Esophagus muscularis mucosa (tissue), 4 donors: ENCODE results near the gene NARF. TPM values are rescaled to one million over a fixed set of nuclear protein-coding genes. Genes with fewer than 3 reads are reported as not detected.

ENCODE experiments used
- DNase-seq: peaks from one replicate; pipeline ENCODE4 v3.0.0-alpha.2; 2017; ENCODE audit errors: extremely low spot score
- H3K27ac ChIP-seq, 4 donors: fragments of 200-600 bp; sonication (generic); replicated peaks in 1 of 4; 1 replicate in 3 of 4; 2 replicates in 1 of 4; pipeline ENCODE4 v1.5.1; 2016 to 2019; ENCODE audit warnings: mild to moderate bottlenecking in 1 of 4
- H3K27me3 ChIP-seq, 4 donors: fragments of 200-600 bp; sonication (generic); one replicate each; pipeline versions ENCODE4 v1.5.1 to v1.6.0; 2016 to 2019
- H3K36me3 ChIP-seq, 4 donors: fragments of 200-600 bp; sonication (generic); one replicate each; pipeline ENCODE4 v1.5.1; 2016 to 2019
- H3K4me1 ChIP-seq, 4 donors: fragments of 200-600 bp; sonication (generic); one replicate each; pipeline ENCODE4 v1.5.1; 2016 to 2019
- H3K4me3 ChIP-seq, 4 donors: fragments of 200-600 bp; sonication (generic); 1 replicate in 2 of 4; 2 replicates in 2 of 4; pipeline ENCODE4 v1.5.1; 2016 to 2019; ENCODE audit warnings: mild to moderate bottlenecking in 4 of 4, moderate library complexity in 1 of 4
- H3K9me3 ChIP-seq, 4 donors: fragments of 200-600 bp; sonication (generic); 1 replicate in 3 of 4; 2 replicates in 1 of 4; pipeline ENCODE4 v1.5.1; 2016 to 2019
- EP300 ChIP-seq: sonication (generic); formaldehyde crosslinking; IDR thresholded peaks from one replicate; pipeline ENCODE4 v1.6.1; 2017; ENCODE audit warnings: antibody characterized with exemption
- POLR2A ChIP-seq: fragments of 450-650 bp; IDR thresholded peaks from one replicate; pipeline ENCODE4 v1.6.1; 2017; ENCODE audit warnings: antibody characterized with exemption, moderate library complexity, mild to moderate bottlenecking, low read depth
- POLR2AphosphoS5 ChIP-seq, 2 donors: sonication (generic); formaldehyde crosslinking; IDR thresholded peaks; one replicate each; pipeline ENCODE4 v1.6.1; 2017; ENCODE audit warnings: antibody characterized with exemption in 2 of 2
- WGBS: methylation state at CpG from one replicate; pipeline ENCODE4 v1.1.5; 2018; 5-methylcytosine and 5-hydroxymethylcytosine counted together
- intact Hi-C: fragments of 100-400 bp; cut with DNase I; formaldehyde crosslinking; loops from one replicate; pipeline ENCODE4 v1.15.1; 2023
- total RNA-seq, 4 donors: library from RNA; depleted of rRNA; stranded (reverse); fragments of >200 nt; gene quantifications; one replicate each; pipeline versions ENCODE4 v1.1.0 to v1.2.1, GENCODE V29; 2016
- TF ChIP-seq, protein P1 (sequence below), 3 experiments: fragments of 200-600 bp in 2 of 3; fragments of 450-650 bp in 1 of 3; sonication (generic) in 2 of 3; IDR thresholded peaks; one replicate each; pipeline ENCODE4 v1.5.1; 2017 to 2019; ENCODE audit warnings: antibody characterized with exemption in 3 of 3, mild to moderate bottlenecking in 2 of 3, moderate library complexity in 1 of 3

The NARF gene
- total RNA-seq, 4 donors from 2014 or later, result 26.2 to 30.9 (median 29.3) TPM

DNA sequence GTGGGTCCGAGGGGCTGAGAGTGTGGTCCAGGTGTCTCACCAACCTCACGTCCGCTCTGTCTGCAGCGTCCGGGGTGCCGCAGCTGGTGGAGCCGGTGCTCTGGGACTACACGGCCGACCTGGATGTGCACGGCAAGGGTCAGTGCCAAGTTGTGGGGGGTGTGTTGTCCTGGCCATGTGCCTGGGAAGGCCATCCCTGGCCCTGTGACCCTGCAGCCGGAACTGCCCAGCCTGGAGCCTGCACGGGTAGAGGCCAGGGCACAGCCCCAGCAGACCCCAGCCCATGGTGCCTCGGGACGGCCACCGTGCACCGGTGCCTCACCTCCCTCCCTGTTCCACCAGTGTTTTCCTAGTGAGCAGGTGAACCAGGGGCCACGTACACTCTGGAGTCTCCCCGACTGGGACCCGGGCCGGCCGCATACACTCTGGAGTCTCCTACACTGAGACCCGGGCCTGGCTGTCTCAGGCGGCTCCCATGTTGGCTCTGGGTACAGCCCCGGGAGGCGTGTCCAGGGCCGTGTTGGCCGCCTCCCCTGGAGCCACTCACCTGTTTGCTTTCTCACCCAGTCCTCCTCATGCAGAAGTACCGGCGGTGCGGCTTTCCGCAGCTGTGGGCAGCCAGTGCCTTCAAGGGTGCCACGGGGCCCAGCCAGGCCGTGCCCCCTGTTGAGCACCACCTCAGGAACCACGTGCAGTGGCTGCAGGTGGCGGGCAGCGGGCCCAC lies 21.8 kb upstream of the NARF start:
- no peak overlapping the region for H3K4me3 ChIP-seq
- H3K4me1 ChIP-seq, result peaks cover 0 to 14% (median 8%) of the 10 kb centered on the region in 4 donors
- TF ChIP-seq, protein P1, sequence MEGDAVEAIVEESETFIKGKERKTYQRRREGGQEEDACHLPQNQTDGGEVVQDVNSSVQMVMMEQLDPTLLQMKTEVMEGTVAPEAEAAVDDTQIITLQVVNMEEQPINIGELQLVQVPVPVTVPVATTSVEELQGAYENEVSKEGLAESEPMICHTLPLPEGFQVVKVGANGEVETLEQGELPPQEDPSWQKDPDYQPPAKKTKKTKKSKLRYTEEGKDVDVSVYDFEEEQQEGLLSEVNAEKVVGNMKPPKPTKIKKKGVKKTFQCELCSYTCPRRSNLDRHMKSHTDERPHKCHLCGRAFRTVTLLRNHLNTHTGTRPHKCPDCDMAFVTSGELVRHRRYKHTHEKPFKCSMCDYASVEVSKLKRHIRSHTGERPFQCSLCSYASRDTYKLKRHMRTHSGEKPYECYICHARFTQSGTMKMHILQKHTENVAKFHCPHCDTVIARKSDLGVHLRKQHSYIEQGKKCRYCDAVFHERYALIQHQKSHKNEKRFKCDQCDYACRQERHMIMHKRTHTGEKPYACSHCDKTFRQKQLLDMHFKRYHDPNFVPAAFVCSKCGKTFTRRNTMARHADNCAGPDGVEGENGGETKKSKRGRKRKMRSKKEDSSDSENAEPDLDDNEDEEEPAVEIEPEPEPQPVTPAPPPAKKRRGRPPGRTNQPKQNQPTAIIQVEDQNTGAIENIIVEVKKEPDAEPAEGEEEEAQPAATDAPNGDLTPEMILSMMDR (IDR thresholded peaks at IDR 0.05), result no peak
- no peak for TF ChIP-seq POLR2AphosphoS5 (IDR thresholded peaks at IDR 0.05)
- TF ChIP-seq POLR2A, result no peak
- TF ChIP-seq EP300, result no peak
- H3K9me3 ChIP-seq, result no peaks in the 10 kb centered on the region
- no peak overlapping the region for H3K27ac ChIP-seq
- peaks cover 0 to 71% (median 30%) of the 10 kb centered on the region in 4 donors for H3K36me3 ChIP-seq
- intact Hi-C loops, result no loop called here
- H3K27me3 ChIP-seq, result no peaks in the 10 kb centered on the region
- WGBS, result 88% methylated on average over 12 of the region's 36 CpGs
- no peak for DNase-seq

DNA sequence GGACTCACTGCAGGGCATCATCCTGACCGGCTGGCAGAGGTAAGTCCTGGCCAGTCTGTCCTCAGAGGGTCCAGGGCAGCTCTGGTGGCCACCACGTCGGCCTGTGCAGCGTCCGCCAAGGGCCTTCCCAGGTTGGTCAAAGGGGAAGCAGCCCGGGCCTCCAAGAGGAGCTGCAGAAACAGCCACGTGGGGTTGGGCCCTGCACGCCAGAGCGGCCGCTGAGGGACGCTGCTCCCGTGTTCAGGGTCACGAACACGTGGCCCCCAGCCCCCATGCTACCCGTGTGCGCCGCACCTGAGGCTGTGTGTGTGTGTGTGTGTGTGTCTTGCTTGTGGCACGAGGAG lies 21.2 kb upstream of the NARF start:
- no peak for DNase-seq
- Histone ChIP-seq H3K9me3 (no peaks in the 10 kb centered on the region), H3K27me3 (no peaks in the 10 kb centered on the region), H3K4me3 (no peak overlapping the region), H3K27ac (no peak overlapping the region), H3K4me1 (peaks cover 0 to 14% (median 8%) of the 10 kb centered on the region in 4 donors), H3K36me3 (peaks cover 2 to 72% (median 34%) of the 10 kb centered on the region in 4 donors)
- WGBS, result 80% methylated on average over 7 of the region's 18 CpGs
- TF ChIP-seq EP300 (no peak), POLR2A (no peak)
- intact Hi-C loops, result no loop called here

DNA sequence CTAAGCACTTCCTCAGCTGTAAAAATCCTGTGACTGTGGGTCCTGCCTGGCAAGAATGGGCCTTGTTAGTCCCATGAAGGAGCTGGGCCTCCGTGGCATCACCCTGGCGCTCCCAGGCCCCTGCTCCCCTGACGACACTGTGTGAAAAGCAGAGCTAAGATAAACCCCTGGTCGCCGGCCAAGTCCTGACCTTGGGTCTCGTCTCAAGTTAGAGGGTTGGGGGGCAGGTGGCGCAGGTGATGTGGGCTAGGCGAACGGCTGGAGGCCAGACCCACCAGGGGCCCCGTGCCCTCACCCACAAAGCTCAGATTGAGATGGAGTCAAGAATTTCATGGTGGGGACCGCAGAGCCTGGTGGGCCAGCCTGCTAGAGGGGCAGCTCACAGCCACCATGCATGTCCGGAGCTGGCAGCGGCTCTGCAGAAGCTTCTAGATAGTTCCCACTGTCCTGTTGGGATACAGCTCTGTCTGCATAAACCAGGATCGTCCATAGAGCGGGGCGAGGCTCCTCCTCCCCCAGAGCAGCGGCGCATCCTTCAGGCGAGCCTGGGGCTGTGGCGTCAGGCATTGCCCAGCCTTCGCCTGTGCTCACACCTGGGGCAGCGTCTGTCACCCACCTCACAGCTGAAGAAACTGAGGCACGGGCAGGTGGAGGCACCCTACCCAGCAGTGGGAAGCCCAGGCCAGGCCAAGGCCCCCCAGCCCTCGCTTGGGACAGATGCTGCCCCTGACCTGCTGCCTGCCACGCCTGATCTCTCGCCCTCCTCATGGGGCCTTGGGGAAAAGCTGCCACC lies 19.9 kb upstream of the NARF start:
- Histone ChIP-seq H3K9me3 (no peaks in the 10 kb centered on the region), H3K36me3 (peaks cover 7 to 79% (median 45%) of the 10 kb centered on the region in 4 donors), H3K4me3 (no peak overlapping the region), H3K4me1 (peaks cover 0 to 14% (median 8%) of the 10 kb centered on the region in 4 donors), H3K27me3 (no peaks in the 10 kb centered on the region), H3K27ac (no peak overlapping the region)
- 87% methylated on average over 6 of the region's 26 CpGs for WGBS
- no peak for DNase-seq
- intact Hi-C loops, result no loop called here
- TF ChIP-seq, protein P1 (IDR thresholded peaks at IDR 0.05), result no peak
- TF ChIP-seq POLR2A (no peak), EP300 (no peak), POLR2AphosphoS5 (IDR thresholded peaks at IDR 0.05) (no peak)

DNA sequence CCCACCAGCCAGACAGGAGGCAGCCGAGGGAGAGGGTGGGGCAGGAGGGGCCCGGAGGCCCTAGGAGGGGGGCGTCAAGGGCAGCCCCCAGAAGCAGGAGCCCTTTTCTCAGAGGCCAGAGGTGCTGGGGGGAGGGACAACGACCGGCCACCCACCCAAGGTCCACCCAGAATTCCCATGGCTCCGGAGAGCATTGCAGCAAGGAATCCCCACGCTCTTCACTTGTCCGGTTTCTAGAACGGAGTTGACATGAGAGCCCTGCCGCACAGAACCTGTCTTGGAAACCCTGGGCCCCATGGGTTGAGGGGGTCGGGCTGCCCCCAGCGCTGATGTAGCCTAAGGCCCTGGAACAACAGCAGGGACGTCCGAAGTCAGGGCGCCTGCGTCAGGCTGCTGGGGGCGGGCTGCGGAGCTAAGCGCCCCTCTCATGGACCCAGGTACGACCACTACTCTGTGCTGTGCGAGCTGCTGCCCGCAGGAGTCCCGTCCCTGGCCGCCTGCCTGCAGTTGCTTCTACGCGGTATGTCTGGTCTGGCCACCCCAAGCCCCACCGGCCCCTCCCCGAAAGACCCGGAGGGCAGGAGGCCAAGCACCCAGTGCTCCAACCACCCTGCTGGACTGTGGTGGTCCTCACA lies 19.2 kb upstream of the NARF start:
- Histone ChIP-seq H3K36me3 (peaks cover 7 to 79% (median 52%) of the 10 kb centered on the region in 4 donors), H3K9me3 (no peaks in the 10 kb centered on the region), H3K27me3 (no peaks in the 10 kb centered on the region), H3K4me1 (peaks cover 0 to 14% (median 8%) of the 10 kb centered on the region in 4 donors), H3K27ac (no peak overlapping the region), H3K4me3 (no peak overlapping the region)
- no peak for DNase-seq
- TF ChIP-seq EP300 (no peak), POLR2AphosphoS5 (IDR thresholded peaks at IDR 0.05) (no peak)
- TF ChIP-seq, protein P1 (IDR thresholded peaks at IDR 0.05), result no peak
- intact Hi-C loops, result no loop called here
- 85% methylated on average over 11 of the region's 29 CpGs for WGBS

- no peak for DNase-seq
- WGBS, result 96% methylated on average over 31 of the region's 34 CpGs
- H3K36me3 ChIP-seq, result peaks cover 7 to 82% (median 58%) of the 10 kb centered on the region in 4 donors
- TF ChIP-seq POLR2A, result no peak
- TF ChIP-seq EP300, result no peak
- no peak for TF ChIP-seq POLR2AphosphoS5 (IDR thresholded peaks at IDR 0.05)
- TF ChIP-seq, protein P1 (IDR thresholded peaks at IDR 0.05), result no peak
- no peak overlapping the region for H3K4me3 ChIP-seq
- H3K27me3 ChIP-seq, result no peaks in the 10 kb centered on the region
- intact Hi-C loops, result no loop called here
- no peaks in the 10 kb centered on the region for H3K9me3 ChIP-seq
- H3K27ac ChIP-seq, result no peak overlapping the region
- H3K4me1 ChIP-seq, result peaks cover 0 to 15% (median 10%) of the 10 kb centered on the region in 4 donors
These were observed 18.6 kb upstream of the NARF start for GRCh38 chr17:82439829-82440365.
